K562 (cell line): ENCODE data around the gene SLC22A16. TPM values are rescaled to one million over a fixed set of nuclear protein-coding genes. Genes with fewer than 3 reads are reported as not detected.

Experiments used
- ATAC-seq: fragments of 200-7000 bp; cut with Tn5 transposase; 3 replicates; pipeline ENCODE4 v1.9.1; 2020; ENCODE audit warnings: moderate library complexity
- BruUV-seq: library from RNA; stranded (reverse); fragments of 400-500 nt; replicated peaks from 2 replicates; lab custom pipeline; 2021; lab: Mats Ljungman, UMichigan
- CTCF ChIA-PET: fragments of 300-600 bp; formaldehyde crosslinking; extraction: SDS; loops from one replicate; lab custom pipeline; 2021; ENCODE audit warnings: low intra/inter-chr PET ratio; lab: Yijun Ruan, JAX
- POLR2A ChIA-PET: fragments of 300-600, 350-650 bp; sonication (Branson Sonifier 250); formaldehyde crosslinking; extraction: SDS; loops from one replicate; lab custom pipeline; 2021; ENCODE audit warnings: antibody characterized with exemption, inconsistent platforms; lab: Yijun Ruan, JAX
- DNase-seq, 4 experiments: peaks; one replicate each; pipeline versions ENCODE4 v3.0.0 to v3.0.0-alpha.2; 2011 to 2018; ENCODE audit warnings: low spot score in 3 of 4, mixed read lengths in 3 of 4; ENCODE audit errors: extremely low read depth in 1 of 4
- FAIRE-seq: peaks from 2 replicates; lab custom pipeline; 2011; peaks lifted over from hg19 to GRCh38; lab: Jason Lieb, UNC
- H2AFZ ChIP-seq: 2 replicates; pipeline ENCODE4 v1.6.0; 2011; ENCODE audit warnings: low read depth, low read length, control low read depth, inconsistent platforms
- H3K27ac ChIP-seq: fragments of 200-600 bp; 3 replicates; pipeline ENCODE4 v1.8.0; 2011; ENCODE audit warnings: low read depth, mild to moderate bottlenecking, control low read depth, inconsistent platforms, low read length, moderate library complexity, mixed read lengths; ENCODE audit errors: extremely low read depth
- H3K27me3 ChIP-seq, 2 experiments: fragments of 300-600 bp in 1 of 2; 2 replicates in 1 of 2; 3 replicates in 1 of 2; pipeline versions ENCODE4 v1.6.0 to v1.8.0; 2011; ENCODE audit warnings: inconsistent platforms in 2 of 2, low read length in 2 of 2, mild to moderate bottlenecking in 1 of 2, mixed read lengths in 1 of 2, moderate library complexity in 1 of 2; ENCODE audit not compliant: control insufficient read depth in 2 of 2, insufficient read depth in 2 of 2
- H3K36me3 ChIP-seq: fragments of 300-600 bp; 3 replicates; pipeline ENCODE4 v1.8.0; 2011; ENCODE audit warnings: mild to moderate bottlenecking, low read length, inconsistent platforms; ENCODE audit not compliant: control insufficient read depth, insufficient read depth
- H3K4me1 ChIP-seq, 2 experiments: fragments of 200-600 bp in 1 of 2; replicated peaks in 1 of 2; 2 replicates in 1 of 2; 3 replicates in 1 of 2; pipeline versions ENCODE4 v1.5.1 to v1.8.0; 2011; ENCODE audit warnings: inconsistent platforms in 2 of 2, low read length in 2 of 2, mild to moderate bottlenecking in 1 of 2, mixed read lengths in 1 of 2, moderate library complexity in 1 of 2; ENCODE audit not compliant: control insufficient read depth in 2 of 2, insufficient read depth in 2 of 2
- H3K4me2 ChIP-seq: 2 replicates; pipeline ENCODE4 v1.6.1; 2011; ENCODE audit warnings: low read length, control low read depth, inconsistent platforms, mixed read lengths; ENCODE audit not compliant: insufficient read depth
- H3K4me3 ChIP-seq: fragments of 200-600 bp; sonication (generic), shearing (Covaris generic); 2 replicates; pipeline ENCODE4 v1.5.1; 2016; ENCODE audit warnings: control low read depth, inconsistent platforms
- H3K79me2 ChIP-seq: fragments of 200-600 bp; 3 replicates; pipeline ENCODE4 v1.8.0; 2011; ENCODE audit warnings: low read length, inconsistent platforms; ENCODE audit not compliant: control insufficient read depth, insufficient read depth
- H3K9ac ChIP-seq, 2 experiments: 2 replicates each; pipeline versions ENCODE4 v1.6.0 to v1.6.1; 2011; ENCODE audit warnings: low read depth in 2 of 2, low read length in 2 of 2, control low read depth in 1 of 2, inconsistent platforms in 1 of 2, mild to moderate bottlenecking in 1 of 2, mixed read lengths in 1 of 2; ENCODE audit not compliant: insufficient read depth in 1 of 2
- H3K9me1 ChIP-seq: one replicate; pipeline ENCODE4 v1.6.0; 2011; ENCODE audit warnings: inconsistent platforms, mild to moderate bottlenecking, low read length, moderate library complexity; ENCODE audit not compliant: control insufficient read depth, insufficient read depth
- H3K9me3 ChIP-seq: replicated peaks from 2 replicates; pipeline ENCODE4 v1.5.1; 2011; ENCODE audit warnings: low read depth, low read length, inconsistent platforms; ENCODE audit not compliant: control insufficient read depth, insufficient read depth
- H4K20me1 ChIP-seq: replicated peaks from 2 replicates; pipeline ENCODE4 v1.6.1; 2011; ENCODE audit warnings: low read length, inconsistent platforms, mixed read lengths; ENCODE audit not compliant: control insufficient read depth, insufficient read depth
- ELK3 ChIP-seq: fragments of 450-650 bp; formaldehyde crosslinking; IDR thresholded peaks from 2 replicates; pipeline ENCODE4 v1.4.0; 2020; ENCODE audit warnings: mild to moderate bottlenecking
- HMGXB4 ChIP-seq: sonication (generic); formaldehyde crosslinking; IDR thresholded peaks from 2 replicates; pipeline ENCODE4 v1.8.1; 2023; ENCODE audit warnings: mild to moderate bottlenecking, missing genetic modification reagents
- KLF1 ChIP-seq: fragments of 450-650 bp; IDR thresholded peaks from 2 replicates; pipeline ENCODE4 v1.6.1; 2016; ENCODE audit warnings: missing genetic modification characterization, missing compliant biosample characterization
- MAX ChIP-seq: sonication (generic); formaldehyde crosslinking; IDR thresholded peaks from 2 replicates; pipeline ENCODE4 v1.9.0; 2022; ENCODE audit warnings: mild to moderate bottlenecking, missing genetic modification reagents
- NFE2 ChIP-seq: IDR thresholded peaks from 2 replicates; pipeline ENCODE4 v1.6.1; 2014; ENCODE audit warnings: antibody characterized with exemption, low read depth
- NFIC ChIP-seq: fragments of 450-650 bp; IDR thresholded peaks from 2 replicates; pipeline ENCODE4 v1.6.1; 2017; ENCODE audit warnings: mild to moderate bottlenecking, inconsistent platforms
- PCBP2 ChIP-seq: fragments of 200-400 bp; formaldehyde crosslinking; IDR thresholded peaks from 2 replicates; pipeline ENCODE4 v1.6.1; 2018; ENCODE audit warnings: low read length, low read depth, mild to moderate bottlenecking, moderate library complexity; ENCODE audit not compliant: poor library complexity, severe bottlenecking
- POLR2G ChIP-seq: fragments of 200-400 bp; formaldehyde crosslinking; IDR thresholded peaks from 2 replicates; pipeline ENCODE4 v1.6.1; 2017; ENCODE audit warnings: low read depth, mild to moderate bottlenecking, antibody characterized with exemption, low read length, moderate library complexity
- PURB ChIP-seq: sonication (generic); formaldehyde crosslinking; IDR thresholded peaks from 2 replicates; pipeline ENCODE4 v1.9.0; 2021; ENCODE audit warnings: low read depth, mild to moderate bottlenecking, missing genetic modification reagents
- TRIM24 ChIP-seq, 2 experiments: fragments of 450-650 bp; IDR thresholded peaks; 2 replicates each; pipeline ENCODE4 v1.6.1; 2016
- ZNF23 ChIP-seq: fragments of 250-450 bp; sonication (Bioruptor Pico); IDR thresholded peaks from 2 replicates; pipeline ENCODE4 v1.4.0; 2020; ENCODE audit warnings: mild to moderate bottlenecking
- ZNF280A ChIP-seq: fragments of 450-650 bp; IDR thresholded peaks from 2 replicates; pipeline ENCODE4 v1.6.1; 2018; ENCODE audit warnings: mild to moderate bottlenecking, low read depth; ENCODE audit not compliant: partially characterized antibody
- ZNF592 ChIP-seq: fragments of 450-650 bp; IDR thresholded peaks from 2 replicates; pipeline ENCODE4 v1.6.1; 2017; ENCODE audit warnings: antibody characterized with exemption, mild to moderate bottlenecking
- WGBS: fragments of 100-300 bp; shearing (Covaris generic); methylation state at CpG from one replicate; pipeline ENCODE4 v1.1.6; 2016; ENCODE audit warnings: low coverage, mixed read lengths; ENCODE audit not compliant: insufficient coverage; ENCODE audit errors: missing lambda C conversion rate; 5-methylcytosine and 5-hydroxymethylcytosine counted together
- in situ Hi-C: fragments of 300-500 bp; cut with MboI; formaldehyde crosslinking; loops from 4 replicates; pipeline ENCODE4 v1.15.0; 2018; ENCODE audit warnings: inconsistent platforms, mixed read lengths
- intact Hi-C: fragments of 100-400 bp; cut with micrococcal nuclease; formaldehyde crosslinking; loops from 2 replicates; pipeline ENCODE4 v1.14.2; 2022
- polyA plus RNA-seq, 8 experiments: library from polyadenylated mRNA; depleted of rRNA in 4 of 8; stranded (reverse) in 5 of 8; unstranded in 3 of 8; fragments of >200 nt; fragmentation: Nextera tagmentation in 2 of 8; fragmentation: Illumina TruSeq in 1 of 8; extraction: Ambion mirVana in 2 of 8; extraction: Trizol in 1 of 8; gene quantifications; 2 replicates each; pipeline versions ENCODE4 v1.2.1 to v1.2.3, GENCODE V29; 2011 to 2014; ENCODE audit warnings: inconsistent platforms in 1 of 8, missing spikeins in 1 of 8
- total RNA-seq, 7 experiments: library from RNA; depleted of rRNA in 6 of 7; stranded (reverse); fragments of >200 nt in 6 of 7; fragmentation: Illumina TruSeq in 2 of 7; extraction: Trizol in 2 of 7; gene quantifications; 2 replicates each; pipeline versions ENCODE4 v1.2.1 to v1.2.3, GENCODE V29; 2011 to 2021; ENCODE audit warnings: low replicate concordance in 1 of 7

The SLC22A16 gene
- total and polyA plus RNA-seq, 9 of the 15 experiments (the other 6 are each of a cell fraction or from before 2014, with no cell fraction given): not detected

GRCh38 chr6:110523451-110524021, 47.1 kb upstream of the SLC22A16 start (continued):
- TF ChIP-seq KLF1: no peak
- TF ChIP-seq POLR2G: no peak
- no peak for TF ChIP-seq ELK3 (CRISPR knock-in tag)
- no peak for TF ChIP-seq MAX
- no peak for TF ChIP-seq PCBP2

GRCh38 chr6:110522427-110522826, 46.0 kb upstream of the SLC22A16 start:
- Histone ChIP-seq H2AFZ (no peak overlapping the region), H3K36me3 (no peaks in the 10 kb centered on the region), H3K79me2 (no peaks in the 10 kb centered on the region), H3K9ac (no peak overlapping the region), H3K4me2 (no peak overlapping the region), H3K9me1 (no peaks in the 10 kb centered on the region), H3K27me3 (peaks cover 15 to 26% of the 10 kb centered on the region in 2 experiments), H3K9me3 (no peaks in the 10 kb centered on the region), H3K27ac (no peak overlapping the region), H4K20me1 (no peaks in the 10 kb centered on the region), H3K4me3 (no peak overlapping the region), H3K4me1 (no peaks in the 10 kb centered on the region; a peak in 1 of 5 replicates)
- ATAC-seq (no peak), DNase-seq (no peak), FAIRE-seq (no peak)
- BruUV-seq: no TSS peak
- in situ Hi-C loops: no loop called here
- WGBS: 0% methylated on average over 3 of the region's 3 CpGs
- CTCF ChIA-PET: no interaction called here
- intact Hi-C loops: no loop called here
- POLR2A ChIA-PET: no interaction called here
- TF ChIP-seq ZNF592: no peak
- no peak for TF ChIP-seq TRIM24 (IDR thresholded peaks at IDR 0.05)
- no peak for TF ChIP-seq NFE2
- no peak for TF ChIP-seq NFIC
- TF ChIP-seq PURB (CRISPR knock-in tag): no peak
- no peak for TF ChIP-seq HMGXB4
- TF ChIP-seq ZNF280A: no peak
- TF ChIP-seq ZNF23 (CRISPR knock-in tag): no peak
